ENCODE results near the gene SLC38A9.

GRCh38 chr5:55577353-55578060 is 134.6 kb downstream of the SLC38A9 start:
- no peak for TF ChIP-seq CTCF (IDR thresholded peaks at IDR 0.05; ENCODE audit: control extremely low read depth in 1 of 3, insufficient read depth in 1 of 3, low read depth in 1 of 3, low read length in 3 of 3)
- no peak for TF ChIP-seq TAF7 (optimal IDR thresholded peaks at IDR 0.05; ENCODE audit: borderline replicate concordance, low read depth, low read length)
- TF ChIP-seq POLR2AphosphoS5 (IDR thresholded peaks at IDR 0.05; ENCODE audit: low read depth, low read length): no peak
- TF ChIP-seq PHF8 (conservative IDR thresholded peaks at IDR 0.05; ENCODE audit: low read depth, low read length): no peak
- TF ChIP-seq ATF3 (IDR thresholded peaks at IDR 0.05; ENCODE audit: insufficient read depth, low read depth, low read length): no peak

Data from H1 (cell line).